NCI-H1092 (cell line): ENCODE results near the gene MTHFD2.
"Not testable (repeated sequence)": the region's sequence is repeated elsewhere in the genome, so short reads cannot be mapped to it uniquely, and the experiment has no call there.

Experiments used
- DNase-seq: peaks from one replicate; lab custom pipeline; 2025; lab: John Stamatoyannopoulos, UW

The MTHFD2 gene

DNA sequence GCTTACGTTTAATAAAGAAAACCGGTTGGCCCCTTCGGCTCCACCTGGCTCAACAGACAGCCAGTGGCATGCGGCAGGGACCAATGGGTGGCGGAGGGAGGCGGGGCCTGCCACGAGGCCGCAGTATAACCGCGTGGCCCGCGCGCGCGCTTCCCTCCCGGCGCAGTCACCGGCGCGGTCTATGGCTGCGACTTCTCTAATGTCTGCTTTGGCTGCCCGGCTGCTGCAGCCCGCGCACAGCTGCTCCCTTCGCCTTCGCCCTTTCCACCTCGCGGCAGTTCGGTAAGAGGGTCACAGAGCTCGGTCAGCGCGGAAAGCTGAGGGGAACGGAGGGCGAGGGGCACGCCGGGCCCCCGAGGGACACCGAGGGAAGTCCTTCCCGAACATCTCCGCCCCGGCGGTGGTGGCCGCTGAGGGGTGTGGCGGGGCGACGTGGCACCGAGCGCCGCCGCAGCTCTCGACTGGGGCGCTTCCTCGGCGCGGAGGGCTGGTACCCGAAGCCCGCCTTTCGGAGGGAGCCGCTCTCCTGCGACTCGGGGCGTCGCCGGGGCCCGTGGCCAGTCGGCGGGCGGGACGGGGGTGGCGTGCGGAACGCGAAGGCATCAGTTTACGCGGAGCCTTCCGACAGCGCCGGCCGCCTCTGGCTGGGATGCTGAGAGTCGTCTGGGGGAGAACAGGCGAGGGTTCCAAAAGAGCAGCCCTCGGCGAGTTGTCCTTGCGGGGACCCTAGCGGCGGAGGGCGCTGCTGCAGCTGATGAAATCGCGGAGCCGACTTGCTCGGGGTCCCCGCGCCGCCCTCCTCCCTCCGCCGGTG is at the start of gene MTHFD2:
MTHFD2 (plus strand) TSS at position 155 of the 814 bp plus-strand sequence; CDS start at position 182, 27 bp downstream.
- DNase-seq: peak; percentile 89

DNA sequence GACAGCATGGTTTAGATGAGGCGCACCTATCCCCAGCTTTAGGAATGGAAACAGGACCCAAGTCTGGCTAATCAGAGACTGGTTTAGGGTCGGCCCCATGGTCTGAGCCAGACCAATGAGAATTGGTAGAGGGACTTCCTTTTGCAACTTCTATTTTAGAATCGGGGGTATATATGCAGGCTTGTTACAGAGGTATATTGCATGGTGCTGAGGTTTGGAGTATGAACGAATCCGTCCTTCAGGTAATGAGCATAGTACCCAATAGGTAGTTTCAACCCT is 49.2 kb upstream of the MTHFD2 start:
- no peak for DNase-seq

DNA sequence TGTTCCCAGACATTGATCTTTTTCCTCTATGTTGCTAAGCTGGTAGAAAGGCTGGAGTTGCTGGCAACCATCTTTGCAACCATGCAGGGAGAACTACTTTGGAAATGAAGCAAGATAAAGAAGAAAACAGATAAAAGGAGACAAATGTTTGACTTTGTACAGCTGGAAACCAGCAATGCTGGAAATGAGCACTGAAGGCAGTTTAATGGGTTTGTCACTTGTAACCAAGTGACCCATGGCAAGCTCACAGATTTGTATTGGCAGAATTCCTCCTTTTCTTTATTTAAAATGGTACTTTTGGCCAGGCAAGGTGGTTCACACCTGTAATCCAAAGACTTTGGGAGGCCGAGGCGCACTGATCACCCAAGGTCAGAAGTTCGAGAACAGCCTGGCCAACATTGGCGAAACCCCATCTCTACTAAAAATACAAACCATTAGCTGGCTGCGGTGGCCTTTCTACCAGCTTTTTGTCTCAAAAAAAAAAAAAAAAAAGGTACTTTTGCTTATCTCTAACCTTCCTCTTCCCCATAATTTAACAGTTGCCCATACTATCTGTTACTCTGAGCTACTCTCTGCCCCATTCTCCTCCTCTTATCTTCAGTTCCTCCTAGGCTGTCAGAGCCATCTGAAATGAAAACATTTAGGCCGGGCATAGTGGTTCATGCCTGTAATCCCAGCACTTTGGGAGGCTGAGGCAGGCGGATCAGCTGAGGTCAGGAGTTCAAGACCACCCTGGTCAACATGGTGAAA is 48.7 kb upstream of the MTHFD2 start:
- no peak for DNase-seq

DNA sequence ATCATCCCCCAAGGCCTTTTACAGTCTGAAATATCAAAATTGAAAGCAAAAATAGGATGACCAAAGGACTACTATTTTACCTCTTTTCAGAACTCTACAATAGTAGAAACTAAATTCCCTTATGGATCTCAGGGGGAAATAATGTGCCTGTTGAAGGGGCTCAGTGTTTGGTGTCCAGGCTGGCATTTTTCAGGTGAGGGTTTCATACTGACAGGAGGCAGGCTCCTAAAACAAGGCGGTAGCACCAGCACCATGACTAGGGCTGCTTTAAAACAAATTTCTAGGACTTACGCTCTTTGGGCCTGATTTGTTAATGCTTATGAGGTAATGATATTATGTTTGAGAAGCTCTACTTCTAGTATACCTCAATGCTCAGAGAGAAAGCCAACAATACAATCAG is 45.5 kb upstream of the MTHFD2 start:
- DNase-seq: no peak

DNA sequence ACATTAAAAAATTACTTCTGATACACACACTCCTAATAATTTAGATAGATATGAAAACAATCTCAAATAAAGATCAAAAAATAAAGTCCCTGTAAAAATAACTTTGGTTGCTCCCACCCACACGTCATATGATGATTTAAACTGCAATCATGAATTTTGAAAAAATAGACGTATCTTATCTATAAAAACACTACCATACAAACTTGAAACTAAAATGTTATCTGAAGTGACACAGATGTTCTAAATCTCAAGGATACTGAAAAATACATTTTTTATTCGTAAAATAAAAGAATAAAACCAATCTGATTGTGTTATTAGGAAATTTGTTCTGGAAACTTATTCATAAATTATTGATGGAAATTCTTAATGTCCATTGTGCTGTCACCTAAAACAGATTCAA is 42.6 kb upstream of the MTHFD2 start:
- DNase-seq: no peak

DNA sequence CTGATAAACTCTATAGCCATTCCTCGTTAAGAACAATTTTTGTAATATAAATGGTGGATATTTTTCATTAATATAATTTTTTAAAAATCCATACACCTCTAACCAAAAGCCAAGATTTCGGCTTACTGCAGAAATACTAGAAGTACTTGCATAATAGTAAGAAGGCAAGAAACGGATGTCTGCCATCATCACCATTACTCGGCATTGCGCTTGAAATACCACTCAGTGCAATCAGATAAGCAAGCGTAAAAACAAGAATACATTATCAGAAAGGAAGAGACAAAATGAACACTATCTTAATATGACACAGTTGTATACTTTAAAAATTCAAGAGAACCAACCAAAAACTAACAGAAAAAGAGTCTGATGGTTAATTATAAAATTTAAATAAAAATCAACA is 35.5 kb upstream of the MTHFD2 start:
- no peak for DNase-seq

DNA sequence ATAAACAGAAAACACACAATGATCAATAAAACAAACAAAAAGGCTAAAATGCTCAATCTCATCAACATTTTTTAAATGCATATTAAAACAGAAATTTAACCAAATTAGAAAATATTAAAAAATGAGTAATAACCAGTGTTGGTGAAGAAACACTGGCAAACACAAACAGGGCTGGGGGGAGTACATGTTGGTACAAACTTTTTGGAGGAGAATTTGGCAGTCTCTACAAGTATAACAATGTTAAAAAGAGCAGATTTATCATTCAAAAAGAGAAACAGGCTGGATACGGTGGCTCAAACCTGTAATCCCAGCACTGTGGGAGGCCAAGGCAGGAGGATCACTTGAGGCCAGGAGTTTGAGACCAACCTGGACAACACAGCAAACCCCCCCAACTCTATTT is 33.7 kb upstream of the MTHFD2 start:
- DNase-seq: no peak

DNA sequence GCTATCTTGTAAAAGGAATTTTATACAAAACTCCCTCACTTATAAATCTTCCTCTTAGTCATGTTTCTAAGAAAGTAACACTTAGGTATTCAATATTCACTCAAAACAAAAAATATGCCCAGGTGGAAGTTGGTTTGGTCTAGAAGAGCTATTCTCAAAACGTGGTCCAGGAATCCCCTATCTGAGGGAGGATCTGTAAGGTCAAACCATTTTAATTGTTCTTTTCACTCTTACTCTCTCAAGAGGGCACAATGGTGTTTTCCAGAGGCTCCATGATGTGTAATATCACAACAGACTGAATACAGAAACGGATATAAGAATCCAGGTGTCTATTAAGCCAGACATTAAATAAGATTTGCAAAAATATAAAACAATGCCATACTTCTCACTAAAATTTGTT is 29.7 kb upstream of the MTHFD2 start:
- no peak for DNase-seq

DNA sequence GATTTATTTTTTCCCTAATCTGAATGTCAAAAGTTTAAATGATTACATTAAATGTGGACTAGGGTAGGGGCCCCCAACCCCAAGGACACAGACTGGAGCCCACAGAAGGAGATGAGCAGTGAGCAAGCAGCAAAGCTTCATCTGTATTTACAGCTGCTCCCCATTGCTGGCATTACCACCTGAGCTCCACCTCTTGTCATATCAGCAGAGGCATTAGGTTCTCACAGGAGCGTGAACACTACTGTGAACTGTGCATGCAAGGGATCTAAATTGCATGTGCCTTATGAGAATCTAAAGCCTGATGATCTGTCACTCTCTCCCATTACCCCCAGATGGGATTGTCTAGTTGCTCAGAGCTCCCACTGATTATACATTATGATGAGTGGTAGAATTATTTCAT is 23.5 kb upstream of the MTHFD2 start:
- no peak for DNase-seq

DNA sequence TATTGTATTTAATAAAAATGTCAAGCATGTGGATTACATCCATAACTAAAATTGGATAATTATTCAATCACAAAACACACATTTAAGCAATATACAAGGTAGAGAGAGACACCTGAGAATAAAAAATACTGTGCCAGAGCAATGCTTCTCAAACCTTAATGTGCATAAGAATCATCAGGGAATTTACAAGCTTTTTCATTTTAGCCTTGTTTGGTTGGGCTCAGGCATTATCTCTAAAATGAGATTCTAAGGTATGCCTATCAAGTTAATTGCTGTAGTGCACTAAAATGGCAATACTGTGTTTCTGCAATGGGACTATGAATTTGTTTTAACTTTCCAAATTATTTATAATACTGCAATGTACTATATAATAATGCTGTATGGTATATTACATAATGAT is 20.7 kb upstream of the MTHFD2 start:
- DNase-seq: no peak

DNA sequence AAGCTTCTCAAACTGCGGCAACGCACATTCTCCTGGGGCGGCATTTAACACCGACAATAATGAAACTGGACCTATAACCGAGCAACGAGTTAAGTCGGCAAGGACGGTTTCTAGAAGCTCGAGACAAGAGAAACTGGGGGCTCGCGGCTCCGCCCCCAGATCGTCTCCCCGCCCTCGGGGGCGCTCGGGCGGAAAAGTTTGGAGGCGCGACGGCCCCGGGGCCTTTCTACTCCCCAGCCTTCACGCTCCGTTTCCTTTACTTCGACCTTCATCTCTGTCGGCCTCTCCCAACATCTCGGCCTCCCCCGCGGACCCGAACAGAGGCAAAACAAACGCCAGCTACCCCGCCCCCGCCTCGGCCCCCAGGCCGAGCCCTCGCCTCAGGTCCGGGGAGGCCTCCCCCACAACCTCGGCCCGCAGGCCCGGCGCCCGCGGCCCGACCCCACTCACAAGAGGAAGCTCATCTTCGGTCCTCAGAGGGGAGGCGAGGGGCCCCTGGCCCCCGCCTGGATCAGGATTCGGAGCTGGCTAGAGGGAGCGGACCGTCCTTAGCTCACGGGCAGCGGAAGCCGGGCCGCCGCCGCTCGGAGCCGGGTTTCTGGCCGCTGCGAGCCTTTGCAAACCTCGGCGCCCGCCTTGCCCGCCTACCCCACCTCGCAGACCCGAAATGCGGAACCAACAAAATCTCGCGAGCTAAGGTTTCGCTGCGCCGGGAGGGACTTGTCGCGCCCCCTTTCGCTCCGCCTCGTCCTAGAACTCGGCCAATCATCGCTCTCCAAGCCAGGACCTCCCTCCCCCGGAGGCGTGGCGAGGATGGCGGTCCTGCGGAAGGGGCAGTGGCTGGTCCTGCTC is 20.0 kb upstream of the MTHFD2 start, which contains the start of gene MOB1A:
MOB1A (minus strand) TSS at position 669 of the 852 bp plus-strand sequence; CDS start at position 464, 205 bp downstream.
- peak; percentile 97 for DNase-seq

DNA sequence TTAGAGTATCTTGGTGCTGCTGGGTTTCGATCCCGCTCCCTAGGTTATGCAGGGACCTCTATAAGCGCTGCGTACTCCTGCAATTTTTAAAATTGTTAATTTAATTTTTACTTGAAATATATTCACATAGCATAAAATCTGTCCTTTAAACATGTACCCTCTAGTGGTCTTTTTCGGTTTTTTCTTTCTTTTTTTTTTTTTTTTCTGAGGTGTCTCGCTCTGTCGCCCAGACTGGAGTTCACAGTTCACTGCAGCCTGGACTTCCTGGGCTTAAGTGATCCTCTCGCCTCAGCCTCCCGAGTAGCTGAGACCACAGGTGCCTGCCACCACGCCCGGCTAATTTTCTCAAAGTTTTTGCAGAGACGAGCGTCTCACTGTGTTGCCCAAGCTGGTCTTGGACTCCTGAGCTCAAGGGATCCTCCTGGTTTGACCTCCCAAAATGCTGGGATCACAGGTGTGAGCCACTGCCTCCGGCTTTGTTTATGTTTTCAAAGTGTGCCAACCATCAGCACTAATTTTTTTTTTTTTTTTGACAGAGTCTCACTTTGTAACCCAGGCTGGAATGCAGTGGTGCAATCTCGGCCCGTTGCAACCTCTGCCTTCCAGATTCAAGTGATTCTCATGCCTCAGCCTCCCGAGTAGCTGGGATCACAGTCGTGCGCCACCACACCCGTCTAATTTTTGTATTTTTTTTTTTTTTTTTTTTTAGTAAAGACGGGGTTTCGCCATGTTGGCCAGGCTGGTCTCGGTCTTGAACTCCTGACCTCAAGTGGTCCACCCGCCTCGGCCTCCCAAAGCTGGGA is 19.2 kb upstream of the MTHFD2 start:
- DNase-seq: no peak

DNA sequence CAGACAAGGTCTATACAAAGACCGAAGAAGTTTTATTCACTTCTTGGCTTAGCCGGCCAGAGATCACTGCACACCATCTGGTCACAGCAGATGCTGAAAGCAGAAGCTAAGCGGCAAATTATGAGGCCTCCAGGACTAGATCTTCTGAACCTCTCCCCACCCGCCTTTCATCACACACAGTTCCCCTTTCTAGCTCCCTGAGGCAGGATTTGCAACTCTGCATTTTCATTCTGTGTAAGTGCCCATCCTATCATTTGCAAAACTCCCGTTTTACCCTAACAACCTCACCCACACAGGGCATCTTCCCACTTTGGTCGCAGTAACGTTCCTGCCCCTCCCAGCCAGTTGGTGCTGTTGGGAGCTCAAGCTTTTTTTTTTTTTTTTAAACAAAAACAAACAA is 16.7 kb upstream of the MTHFD2 start:
- no peak for DNase-seq

DNA sequence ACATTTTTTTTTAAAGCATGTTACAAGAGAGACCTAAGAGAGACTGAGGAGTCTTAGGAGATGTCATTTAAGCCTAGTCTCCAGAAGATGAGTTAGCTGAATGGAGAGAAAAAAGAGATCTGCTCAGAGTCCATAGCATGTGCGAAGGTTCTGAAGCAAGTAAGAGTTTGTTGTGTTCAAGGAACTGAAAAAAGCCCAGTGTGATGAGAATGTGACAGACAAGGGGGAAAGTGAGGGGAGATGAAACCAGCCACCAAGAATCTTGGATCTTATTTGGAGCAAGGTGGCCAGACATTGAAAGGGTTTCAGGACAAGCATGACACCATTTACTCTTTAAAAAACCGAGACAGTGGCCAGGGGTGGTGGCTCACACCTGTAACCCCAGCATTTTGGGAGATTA is 14.5 kb upstream of the MTHFD2 start:
- no peak for DNase-seq

DNA sequence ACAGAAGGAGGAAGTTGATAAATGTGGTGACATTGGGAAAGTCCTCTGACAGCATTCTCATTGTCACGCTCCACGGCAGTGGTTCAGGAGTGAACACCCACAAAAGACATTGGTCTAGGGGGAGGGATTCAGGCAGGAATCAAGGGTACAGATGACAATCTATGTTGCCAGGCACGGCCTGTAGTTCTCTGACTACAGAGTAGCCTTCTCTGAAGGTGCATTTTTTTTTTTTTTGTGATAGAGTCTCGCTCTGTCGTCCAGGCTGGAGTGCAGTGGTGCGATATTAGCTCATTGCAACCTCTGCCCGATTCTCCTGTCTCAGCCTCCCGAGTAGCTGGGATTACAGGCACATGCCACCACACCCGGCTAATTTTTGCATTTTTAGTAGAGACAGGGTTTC is 12.4 kb upstream of the MTHFD2 start:
- DNase-seq: no peak

DNA sequence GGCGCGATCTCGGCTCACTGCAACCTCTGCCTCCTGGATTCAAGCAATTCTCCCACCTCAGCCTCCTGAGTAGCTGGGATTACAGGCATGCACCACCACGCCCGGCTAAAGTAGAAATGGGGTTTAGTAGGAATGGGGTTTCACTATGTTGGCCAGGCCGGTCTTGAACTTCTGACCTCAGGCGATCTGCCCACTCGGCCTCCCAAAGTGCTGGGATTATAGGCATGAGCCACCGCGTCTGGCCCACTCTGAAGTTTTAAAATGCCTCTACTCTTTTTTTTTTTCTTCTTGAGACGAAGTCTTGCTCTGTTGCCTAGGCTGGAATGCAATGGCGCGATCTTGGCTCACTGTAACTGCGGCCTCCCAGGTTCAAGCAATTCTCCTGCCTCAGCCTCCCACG is 11.7 kb upstream of the MTHFD2 start:
- DNase-seq: not testable (repeated sequence)

DNA sequence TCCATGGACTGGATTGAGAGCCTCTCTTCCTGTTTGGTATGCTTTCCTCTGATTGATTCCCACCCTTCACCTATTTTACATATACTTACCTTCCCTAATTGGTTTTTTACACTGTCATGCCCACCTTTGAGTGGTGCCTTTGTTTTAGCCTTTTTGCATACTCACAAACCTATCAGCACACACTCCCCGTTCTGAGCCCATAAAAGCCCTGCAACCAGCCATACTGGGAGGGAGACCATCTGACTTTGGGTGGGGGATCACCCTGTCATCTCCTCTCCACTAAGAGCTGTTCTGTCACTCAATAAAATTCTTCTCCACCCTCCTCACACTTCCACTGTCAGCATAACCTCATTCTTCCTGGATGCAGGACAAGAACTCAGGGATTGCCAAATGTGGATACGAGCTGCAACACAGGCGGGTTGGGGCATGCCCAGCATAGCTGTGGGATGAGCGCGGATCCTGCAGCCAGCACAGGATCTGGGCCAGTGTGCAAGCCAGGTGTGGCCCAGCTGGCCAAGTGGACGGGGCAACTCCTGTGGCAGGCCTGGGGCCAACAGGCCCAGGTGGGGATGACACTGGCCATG is 10.3 kb upstream of the MTHFD2 start:
- DNase-seq: no peak

DNA sequence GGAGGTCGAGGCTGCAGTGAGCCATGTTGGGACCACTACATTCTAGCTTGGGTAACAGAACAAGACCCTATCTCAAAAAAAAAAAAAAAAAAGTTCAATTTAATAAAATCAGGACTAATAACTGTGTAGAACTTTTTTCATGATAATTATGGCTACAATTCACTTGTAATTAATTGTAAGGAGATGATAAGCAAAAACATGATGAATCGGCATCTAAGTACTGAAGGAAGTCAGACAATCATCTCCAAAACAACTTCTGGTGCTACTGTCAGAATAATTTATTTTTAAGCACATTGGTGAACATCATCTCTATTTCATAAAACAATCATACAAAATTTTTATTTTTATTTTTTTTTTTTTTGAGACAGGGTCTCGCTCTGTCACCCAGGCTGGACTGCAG is 9.7 kb upstream of the MTHFD2 start:
- no peak for DNase-seq

DNA sequence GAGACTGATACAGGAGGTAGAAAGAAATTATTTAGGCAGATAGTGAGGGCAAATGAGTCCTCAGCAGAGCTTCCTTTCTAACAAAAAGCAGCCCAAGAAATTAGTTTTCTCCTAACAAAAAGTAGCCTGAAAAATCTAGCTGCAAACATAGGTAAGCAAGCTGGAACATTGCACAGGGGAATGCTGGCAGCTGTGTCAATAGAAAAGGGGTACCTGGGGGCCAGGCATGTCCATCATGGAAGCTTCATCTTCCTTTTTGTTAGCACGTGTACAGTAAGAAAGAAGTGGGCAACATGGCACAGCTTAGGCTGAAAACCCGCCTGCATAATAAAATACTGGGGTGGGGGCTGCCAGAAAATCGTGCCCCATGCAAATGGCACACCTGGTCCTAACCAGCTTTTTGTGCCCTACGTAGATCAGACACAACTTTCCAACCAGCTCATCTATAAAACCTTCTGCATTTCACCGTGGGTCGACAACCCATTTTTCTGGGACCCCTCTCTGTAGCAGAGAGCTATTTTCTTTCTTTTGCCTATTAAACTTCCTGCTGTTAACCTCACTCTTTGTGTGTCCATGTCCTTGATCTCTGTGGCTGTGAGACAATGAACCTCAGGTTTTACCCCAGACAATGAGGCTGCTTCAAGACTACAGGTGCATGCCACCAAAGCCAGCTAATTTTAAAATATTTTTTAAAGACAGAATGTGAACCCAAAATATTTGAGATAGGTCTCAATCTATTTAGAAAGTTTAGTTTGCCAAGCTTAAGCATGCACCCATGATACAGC is 6.6 kb upstream of the MTHFD2 start:
- DNase-seq: no peak

DNA sequence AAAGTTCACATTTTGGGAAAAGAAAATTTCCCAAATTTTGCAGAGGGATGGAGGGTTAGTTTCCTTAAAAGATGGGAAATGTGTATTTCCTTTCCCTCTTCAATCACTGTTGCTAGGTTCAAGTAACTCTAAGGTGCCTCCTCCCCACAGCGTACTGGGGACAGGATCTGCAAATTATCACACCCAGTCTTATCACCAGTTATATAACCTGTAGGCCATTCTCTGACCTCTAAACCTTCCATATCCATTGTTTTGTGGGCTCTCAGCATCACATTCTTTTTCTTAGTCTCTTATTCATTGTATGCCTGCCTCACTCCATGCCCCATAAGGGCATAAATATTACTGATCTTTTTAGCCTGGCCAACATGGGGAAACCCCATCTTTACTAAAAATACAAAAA is 3.6 kb upstream of the MTHFD2 start:
- no peak for DNase-seq

DNA sequence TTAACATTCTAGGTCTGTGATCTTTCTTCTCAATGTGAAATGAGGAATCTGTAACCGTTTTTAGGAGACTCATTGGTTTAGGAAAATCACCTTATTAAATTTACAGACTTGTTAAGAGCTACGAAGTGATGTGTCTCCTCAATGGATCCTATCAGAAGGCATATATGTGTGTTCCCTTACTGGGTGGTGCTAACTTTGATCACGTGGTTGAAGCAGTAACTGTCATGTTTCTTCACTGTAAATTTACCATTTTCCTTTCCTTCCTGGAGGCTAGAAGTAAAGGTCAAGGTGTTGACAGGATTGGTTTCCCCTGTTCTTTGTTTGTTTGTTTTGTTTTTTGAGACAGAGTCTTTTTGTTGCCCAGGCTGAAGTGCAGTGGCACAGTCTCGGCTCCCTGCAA is 1.4 kb upstream of the MTHFD2 start:
- DNase-seq: no peak
